Activated gamma-delta T cell (primary cell): Measurements from ENCODE around the gene TM9SF3.

ENCODE experiments used
- DNase-seq: peaks from one replicate; lab custom pipeline; 2025; lab: John Stamatoyannopoulos, UW

The TM9SF3 gene

DNA sequence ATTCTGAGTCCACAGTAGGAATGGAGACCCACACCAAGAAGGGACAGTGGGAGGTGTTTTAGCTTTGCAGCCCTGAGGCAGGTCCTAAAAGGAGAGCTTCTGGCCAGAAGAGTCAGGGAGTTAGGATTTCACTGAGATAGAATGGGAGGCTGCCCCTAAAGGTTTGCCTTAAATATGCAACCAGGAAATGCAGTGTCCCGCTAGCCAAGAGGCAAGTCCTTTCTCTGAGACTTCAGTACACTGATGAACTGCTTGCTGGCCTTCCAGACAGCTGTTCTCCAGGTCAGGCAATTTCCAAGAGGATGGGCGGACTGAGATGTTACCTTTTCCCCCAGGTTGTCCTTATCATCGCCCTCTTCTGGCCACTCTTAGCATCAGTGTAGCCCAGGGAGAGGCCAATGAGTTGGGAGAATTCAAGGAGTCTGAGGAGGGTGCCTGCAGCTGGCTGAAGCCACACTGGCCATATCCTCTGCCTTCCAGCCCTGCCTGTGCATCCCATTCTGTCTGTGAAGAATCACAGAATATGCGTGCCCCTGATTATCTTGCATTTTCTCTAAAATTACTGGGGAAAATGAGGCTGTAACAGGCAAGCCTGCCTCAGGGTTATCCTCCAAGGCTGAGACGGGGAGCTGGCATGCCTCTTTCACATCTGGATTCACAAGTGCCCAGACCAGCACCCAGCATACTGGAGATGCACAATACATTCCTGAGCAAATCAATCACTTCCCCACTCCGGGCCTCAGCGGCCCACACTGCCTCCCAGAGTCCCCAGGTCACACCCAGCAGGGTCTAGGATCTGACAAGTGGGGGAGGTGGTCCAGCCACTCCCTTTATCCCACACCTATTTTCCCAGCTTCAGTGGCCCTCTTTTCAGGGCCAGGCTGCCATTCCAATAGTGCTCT lies 75.5 kb downstream of the TM9SF3 start:
- no peak for DNase-seq

DNA sequence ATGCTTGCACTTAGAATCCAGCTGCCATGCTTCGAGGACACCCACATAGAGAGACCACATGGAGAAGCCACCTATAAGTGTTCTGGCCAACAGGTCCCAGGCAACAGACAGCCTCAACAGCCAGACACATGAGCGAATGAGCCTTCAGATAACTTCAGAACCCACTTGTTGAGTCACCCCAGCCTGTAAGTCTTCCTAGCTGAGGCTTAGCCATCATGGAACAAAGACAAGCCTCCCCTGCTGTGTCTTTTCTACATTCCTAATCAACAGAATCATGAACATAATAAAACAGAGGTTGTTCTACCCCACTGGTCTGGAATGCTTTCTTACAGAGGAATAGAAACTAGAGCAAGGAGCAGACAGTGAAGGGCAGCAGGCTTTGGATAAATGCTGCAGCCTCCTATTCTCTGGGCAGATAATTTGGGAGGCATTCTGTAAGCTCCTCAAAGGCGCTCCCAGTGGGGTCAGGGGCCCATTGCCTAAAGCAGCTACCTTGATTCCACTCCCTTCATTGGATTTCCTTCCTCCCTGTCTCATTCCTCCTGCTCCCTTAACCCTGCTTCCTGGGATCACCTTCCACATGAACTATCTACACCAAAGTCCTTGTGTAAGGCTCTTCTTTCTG lies 77.7 kb downstream of the TM9SF3 start:
- DNase-seq, result no peak

DNA sequence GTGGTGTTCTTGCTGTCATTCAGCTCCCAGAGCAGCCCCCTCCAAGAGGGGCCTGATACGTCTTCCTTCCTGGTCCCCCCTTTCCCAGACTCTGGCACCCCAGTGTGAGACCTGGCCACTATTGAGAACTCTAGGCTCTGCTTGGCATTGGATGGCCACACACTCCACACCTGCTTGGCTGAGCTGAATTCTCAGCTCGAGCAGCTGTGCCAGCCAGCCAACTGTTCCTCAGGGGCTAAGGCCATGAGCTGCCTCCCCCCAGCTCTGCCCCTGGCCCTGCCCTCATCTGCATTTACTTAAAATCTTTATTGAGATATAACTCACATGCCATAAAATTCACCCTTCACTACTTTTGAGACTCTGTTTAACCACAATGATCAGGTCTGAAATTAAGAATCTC lies 79.8 kb downstream of the TM9SF3 start:
- no peak for DNase-seq

DNA sequence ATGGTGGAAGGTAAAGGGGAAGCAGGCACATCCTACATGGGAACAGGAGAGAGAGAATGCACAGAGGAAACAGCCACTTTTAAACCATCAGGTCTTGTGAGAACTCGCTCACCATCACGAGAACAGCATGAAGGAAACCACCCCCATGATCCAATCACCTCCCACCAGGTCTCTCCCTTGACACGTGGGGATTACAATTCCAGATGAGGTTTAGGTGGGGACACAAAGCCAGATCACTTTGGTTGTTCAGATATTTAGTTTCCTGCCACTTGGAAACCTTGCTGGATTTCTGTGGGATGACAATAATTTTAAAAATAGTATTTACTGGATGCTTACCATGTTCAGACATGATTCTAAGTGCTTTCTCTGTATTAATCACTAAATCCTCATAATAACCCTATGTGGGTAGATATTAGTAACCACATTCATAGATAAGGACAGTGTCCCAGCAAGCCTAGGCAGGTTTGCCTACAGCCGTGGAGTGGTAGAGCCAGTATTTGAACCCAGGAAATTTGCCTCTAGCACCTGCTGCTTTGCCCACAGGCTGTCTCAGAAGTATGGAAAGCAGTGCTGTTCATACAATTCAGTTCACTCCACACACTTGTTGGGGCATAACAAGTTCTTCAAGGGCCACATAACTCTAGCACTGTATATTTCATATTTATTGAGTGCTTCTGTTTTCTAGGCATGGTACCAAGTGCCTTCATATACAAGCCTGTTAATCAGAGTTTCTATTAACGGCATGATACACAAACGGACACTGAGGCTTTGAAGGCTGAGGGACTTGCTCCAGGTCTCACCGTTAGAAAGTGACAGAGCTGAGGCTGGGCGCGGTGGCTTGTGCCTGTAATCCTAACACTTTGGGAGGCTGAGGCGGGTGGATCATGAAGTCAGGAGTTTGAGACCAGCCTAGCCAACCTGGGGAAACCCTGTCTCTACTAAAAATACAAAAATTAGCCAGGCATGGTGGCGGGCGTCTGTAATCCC lies 81.4 kb downstream of the TM9SF3 start:
- no peak for DNase-seq

DNA sequence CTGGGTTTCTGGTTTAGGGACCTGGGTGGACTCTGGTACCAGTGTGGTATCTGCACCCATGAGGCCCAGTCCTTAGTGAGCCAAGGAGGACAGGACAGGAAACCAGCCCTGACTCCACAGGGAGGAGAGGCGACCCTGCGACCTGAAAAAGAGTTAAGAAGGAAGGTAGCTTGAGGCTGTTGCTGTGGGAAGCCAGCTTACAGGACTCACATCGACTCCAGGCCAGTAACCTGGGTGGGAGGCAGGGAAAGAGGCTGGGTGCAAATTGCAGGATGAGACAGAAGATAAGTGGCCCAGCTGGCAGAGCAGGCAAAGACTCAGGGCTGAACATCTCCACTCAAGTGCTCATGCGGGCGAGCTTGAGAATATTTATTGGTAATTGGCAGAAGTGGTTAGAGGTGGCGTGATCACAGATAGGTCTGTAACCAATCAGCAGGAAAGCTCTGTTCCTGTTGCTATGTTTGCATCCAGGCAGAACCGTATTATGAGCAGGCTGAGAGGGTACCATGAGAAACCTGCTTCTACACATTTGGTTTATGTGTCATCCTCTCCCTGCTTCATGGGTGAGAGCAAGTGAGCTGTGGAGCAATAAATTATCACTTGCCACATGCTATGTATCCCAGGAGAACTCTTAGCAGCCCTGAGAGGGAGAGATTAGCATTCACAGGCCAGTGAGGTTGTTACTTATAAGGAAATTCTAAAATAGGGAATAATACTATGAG lies 84.1 kb downstream of the TM9SF3 start:
- no peak for DNase-seq

DNA sequence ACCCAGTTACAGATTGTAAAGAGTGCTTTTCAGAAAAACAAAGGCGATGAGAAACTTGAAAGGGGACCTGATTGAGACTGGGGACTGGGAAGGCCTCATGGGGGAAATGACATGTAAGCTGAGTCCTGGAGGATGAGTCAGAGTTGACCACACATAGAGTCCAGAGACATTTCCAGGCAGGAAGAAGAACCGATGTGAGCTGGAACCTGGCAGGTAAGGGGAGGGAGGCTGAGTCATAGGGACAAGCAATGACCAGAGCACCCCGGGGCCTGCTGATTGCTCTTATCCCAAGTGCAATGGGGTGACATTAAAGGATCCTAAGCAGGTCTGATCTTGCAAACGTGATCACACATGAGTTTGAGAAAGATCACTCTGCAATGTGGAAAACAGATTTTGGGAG lies 84.8 kb downstream of the TM9SF3 start:
- no peak for DNase-seq

DNA sequence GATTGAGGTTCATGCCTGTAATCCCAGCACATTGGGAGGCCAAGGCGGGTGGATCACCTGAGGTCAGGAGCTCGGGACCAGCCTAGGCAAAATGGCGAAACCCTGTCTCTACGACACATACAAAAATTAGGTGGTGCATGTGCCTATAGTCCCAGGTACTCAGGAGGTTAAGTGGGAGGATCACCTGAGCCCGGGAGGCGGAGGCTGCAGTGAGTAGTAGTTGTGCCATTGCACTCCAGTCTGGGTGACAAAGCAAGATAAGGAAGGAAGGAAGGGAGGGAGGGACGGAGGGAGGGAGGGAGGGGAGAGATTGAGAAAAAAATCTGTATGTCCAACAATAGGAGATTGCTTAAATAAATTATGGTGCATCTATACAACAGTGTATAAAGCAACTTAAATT lies 86.3 kb downstream of the TM9SF3 start:
- no peak for DNase-seq

DNA sequence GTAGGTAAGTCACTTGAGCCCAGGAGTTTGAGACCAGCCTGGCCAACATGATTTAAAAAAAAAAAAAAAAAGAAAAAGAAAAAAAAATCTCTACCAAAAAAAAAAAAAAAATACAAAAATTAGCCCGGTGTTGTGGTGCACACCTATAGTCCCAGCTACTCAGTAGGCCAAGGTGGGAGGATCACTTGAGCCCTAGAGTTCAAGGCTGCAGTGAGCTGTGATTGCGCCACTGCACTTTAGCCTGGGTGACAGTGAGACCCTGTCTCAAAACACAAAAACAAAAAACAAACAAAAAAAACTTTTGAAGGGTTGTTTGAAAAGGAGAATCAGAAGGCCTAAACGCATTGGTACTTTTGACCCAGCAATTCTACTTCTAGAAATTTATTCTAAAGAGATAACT lies 86.8 kb downstream of the TM9SF3 start:
- no peak for DNase-seq

DNA sequence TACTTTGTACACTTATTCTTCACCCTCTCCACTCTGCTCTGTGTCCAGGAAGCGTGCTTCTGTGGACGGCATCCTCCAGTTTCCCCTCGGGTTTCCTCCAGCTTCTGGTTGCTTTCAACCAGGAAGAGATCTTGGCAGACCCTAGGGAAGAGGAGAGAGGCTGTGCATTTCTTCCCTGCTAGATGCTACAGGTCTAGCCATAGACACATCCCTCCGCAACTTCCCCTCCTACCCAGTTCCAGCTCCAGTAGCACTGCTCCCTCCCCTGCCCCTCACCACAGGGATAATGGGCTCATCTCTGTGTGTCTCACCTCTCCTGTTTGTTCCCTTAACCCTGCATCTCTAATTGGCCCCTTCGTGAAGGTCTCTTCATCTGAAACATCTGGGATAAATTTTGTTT lies 89.4 kb downstream of the TM9SF3 start:
- DNase-seq, result no peak

DNA sequence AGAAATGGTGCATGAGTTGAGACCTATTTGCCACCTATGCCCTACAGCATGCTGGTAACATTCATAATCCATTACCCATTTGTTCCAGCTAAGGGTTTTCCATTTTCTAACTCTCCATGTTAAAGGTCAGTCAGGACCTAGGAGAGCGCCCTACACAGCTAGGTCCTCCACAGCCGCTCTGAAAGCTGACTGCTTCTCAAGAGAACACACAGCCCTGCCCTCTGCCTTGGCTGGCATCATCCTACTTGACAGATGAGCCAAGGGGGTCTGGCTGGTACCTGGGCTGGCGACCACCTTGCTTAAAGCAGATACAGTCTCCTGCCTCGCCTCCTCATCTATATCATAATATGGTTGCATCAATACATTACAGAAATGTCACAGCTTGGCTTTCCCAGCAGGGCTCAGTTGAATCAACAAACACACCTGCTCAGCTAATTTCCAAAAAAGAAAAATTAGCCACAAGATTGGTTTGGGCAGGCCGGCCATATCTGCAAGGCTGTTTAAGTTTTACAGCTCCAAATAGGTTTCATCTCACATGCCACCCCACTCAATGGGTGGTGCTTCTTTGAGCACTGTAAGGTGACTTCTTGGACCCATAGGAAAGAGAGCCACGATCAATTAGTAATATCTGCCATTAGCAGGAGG lies 90.4 kb downstream of the TM9SF3 start:
- no peak for DNase-seq

DNA sequence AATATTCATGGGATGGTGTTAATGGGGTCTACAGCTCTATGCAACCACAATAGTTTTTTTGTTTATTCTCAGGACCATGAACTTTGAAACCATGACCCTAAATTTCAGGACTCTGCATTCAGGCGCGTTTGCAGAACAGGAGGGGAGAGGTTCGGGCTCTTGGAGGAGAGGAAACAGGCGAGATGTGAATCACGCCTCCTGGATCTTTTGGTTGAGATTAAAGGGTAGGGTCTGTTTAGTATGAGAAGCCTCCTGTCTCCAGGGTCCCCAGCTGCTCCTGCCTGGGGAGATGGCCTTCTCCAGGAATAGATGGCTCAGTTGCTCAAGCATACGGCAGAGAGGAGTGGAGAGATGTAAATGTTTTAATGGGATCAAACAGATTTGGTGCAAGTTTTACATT lies 91.3 kb downstream of the TM9SF3 start:
- DNase-seq, result no peak

DNA sequence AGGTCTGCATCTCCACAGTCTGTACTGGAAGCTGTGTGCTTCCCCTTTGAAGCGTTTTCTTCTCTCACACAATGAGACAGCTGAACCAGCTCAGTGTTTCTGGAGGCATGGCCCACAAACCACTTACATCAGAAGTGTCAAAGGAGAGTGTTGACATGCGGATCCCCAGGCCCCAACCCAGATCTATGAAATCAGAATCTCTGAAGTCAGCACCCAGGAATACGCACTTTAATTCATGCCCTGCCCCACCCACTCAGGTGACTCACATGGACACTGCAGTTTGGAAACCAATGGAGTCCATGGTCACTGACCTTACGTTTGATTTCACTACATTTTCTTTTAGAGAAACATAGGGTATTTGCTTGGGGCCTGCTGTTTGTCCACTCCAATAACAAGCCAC lies 92.1 kb downstream of the TM9SF3 start:
- no peak for DNase-seq

DNA sequence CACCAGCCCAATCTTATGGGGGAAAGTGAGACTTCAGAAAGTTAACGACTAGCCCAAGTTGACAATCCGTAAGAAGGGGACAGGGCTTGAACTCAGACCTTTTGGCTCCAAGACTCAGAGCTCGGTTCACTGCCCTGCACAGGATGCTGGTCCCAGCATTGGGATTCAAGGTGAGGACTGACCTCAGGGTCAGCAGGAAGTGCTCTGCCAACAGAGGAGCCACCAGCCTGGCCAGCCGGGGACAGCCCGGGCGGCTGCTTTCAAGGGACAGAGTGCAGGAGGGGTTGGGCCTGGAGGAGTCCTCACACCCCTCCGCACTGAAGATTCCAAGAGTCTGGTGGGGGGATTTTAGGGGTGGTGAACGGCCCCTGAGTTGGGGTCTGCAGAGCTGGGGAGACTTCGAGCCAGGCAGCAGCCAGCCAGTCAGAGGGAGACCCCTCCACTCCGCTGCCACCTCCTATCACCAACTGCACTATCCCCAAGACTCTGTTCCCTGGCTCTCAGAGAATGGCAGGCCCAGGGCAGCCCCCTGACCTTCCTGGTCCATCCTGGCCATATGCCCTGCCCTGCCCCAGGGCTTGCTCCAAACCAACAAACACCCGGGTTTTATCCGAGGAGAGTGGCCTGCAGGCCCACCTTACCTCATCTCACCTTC lies 92.8 kb downstream of the TM9SF3 start:
- DNase-seq, result no peak

DNA sequence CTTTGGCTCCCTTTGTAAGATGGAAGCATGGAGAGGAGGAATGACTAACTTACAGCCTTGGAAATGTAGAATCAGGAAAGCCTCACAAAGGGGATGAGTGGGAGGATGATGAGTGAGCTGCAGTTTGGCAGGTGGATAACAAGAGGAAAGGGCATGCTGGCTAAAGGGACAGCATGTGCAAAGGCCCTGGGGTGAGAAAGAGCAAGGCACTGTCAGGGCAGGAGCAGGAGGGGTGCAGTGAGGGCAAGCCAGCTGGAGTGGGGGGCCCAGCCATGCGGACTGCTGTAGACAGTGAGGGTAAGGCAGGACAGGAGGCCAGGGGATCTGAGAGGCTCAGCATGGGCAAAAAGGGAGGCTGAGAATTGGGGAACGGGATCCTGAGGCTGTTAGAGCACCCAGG lies 93.6 kb downstream of the TM9SF3 start:
- DNase-seq, result no peak

DNA sequence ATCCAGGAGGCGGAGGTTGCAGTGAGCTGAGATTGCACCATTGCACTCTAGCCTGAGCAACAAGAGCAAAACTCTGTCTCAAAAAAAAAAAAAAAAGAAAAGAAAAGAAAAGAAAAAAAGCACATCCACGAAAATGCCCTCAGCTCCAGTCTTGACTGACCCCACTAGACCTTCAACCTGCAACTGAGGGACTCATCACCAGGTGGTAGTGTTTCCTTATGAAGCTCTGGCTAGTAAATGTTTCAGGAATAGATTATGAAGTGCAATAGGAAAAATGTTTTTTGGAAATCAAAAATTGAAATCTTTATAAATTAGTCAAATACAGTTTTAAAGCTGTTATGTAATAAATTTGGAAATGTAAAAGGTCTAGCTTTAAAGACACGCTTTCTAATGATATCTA lies 95.5 kb downstream of the TM9SF3 start:
- DNase-seq, result no peak

DNA sequence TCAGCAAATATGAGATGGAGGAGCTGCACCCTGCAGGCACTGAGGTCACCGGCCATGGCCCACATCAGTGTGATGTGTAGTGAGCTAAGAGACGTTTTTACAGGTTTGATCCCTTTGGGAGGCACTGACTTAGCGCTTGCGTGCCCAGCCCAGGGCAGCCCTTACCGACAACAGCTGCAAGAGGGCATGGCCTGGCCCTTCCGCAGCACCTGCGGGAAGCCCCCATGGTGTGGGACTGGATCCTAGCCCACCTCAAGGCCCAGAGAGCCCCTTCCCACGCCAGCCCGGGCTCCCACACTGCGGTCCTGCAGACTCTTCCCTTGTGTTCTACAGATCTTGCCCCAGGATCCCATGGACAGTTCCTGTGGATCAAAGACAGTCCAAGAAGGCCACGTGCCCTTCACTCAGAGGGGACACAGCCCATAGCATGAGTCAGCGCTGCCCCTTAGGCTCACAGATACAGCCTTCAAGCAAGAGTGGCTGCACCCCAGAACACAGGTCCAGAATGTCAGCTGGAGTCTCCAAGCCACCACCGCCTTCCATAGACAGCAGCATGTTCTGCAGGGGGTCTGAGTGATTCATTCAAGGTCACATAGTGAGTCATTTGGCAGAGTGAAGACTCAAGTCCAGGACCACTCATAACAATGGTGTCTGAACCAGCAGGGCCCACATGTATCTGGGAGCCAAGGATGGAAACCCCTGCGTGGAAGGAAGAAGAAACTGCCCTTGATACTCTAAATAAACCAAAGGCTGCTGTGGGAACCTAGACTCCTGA lies 98.5 kb downstream of the TM9SF3 start:
- no peak for DNase-seq

DNA sequence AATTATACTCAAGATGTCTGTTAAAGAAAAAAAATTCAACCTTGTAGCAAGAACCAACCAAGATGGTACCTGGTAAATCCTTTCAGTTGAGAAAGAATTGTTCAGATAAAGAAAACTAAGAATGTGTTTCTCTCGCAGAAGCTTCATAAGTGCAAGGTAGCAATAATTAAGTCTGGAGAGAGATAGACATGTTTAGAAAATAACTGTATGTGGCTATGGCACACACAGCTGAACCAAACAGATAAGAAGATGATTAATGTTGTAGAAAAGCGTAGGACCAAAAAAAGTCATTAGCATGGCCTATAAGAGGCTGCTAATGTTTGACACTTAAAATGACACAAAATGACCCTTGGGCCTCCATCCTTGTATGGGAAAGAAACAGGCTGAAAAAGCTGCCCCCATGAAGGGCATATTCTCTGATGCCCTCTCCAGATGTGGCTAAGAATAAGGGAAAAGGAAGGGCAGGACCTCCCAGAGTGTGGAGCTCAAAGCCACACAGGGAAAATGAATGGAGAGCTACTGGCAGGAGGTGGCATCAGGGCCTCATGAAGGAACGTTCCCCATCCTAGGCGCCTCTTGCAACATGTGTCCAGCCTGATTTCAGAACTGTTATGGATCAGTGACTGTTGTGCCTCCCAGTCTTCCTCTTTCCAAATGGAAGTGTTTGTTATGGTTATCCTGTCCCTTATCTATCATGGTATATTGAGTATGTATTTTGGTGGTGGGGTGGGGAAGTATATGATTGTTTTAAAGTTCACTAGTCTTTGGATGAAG lies 103.8 kb downstream of the TM9SF3 start:
- no peak for DNase-seq

DNA sequence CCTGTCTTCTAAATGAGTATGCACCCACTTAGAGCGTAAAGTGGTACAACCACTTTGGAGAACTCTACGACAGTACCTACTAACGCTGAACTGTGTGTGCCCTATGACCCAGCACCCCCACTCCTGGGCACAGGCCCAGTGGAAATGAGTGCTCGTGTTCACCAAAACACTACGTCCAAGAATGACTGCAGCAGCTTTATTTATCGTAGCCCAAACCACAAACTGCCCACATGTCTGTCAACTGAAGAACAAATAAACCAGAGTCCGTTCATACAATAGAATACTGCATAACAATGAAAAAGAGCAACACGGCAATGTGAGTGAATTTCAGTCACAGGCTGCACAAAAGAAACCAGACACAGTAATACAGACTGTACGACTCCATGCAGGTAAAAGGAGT lies 108.5 kb downstream of the TM9SF3 start:
- no peak for DNase-seq

DNA sequence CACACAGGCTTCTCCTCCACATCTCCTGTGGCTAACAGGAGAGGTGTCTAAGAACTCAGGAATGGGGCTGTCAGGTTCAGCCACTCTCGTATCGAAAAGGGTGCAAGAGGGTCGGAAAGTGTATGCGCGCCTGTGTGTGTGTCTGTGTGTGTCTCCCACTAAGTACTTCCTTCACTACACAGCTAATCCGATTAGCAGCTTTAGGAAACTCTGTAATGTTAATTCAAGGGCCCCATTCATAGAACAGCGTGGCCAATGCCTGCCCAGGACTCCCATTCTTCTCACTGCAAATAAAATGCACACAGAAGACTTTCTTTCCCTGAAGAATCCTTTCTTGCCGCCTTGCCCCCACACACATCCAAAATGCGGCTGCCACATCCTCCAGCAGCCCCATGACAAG lies 112.9 kb downstream of the TM9SF3 start:
- DNase-seq, result no peak
